SK-N-SH (cell line): Measurements from ENCODE around the gene PDGFC. TPM values are rescaled to one million over a fixed set of nuclear protein-coding genes. Genes with fewer than 3 reads are reported as not detected.

Experiments
- CTCF ChIA-PET: fragments of 300-600, 350-600 bp; formaldehyde crosslinking; extraction: SDS; loops from one replicate; lab custom pipeline; 2021; lab: Yijun Ruan, JAX
- POLR2A ChIA-PET: fragments of 350-600 bp; sonication (Branson Sonifier 250); formaldehyde crosslinking; extraction: SDS; loops from one replicate; lab custom pipeline; 2020; ENCODE audit warnings: antibody characterized with exemption, inconsistent platforms; lab: Yijun Ruan, JAX
- DNase-seq: peaks from one replicate; pipeline ENCODE4 v3.0.0; 2012
- H2AFZ ChIP-seq: fragments of 200-600 bp; sonication (generic); 2 replicates; pipeline ENCODE4 v1.8.1; 2016; ENCODE audit warnings: antibody characterized with exemption, mild to moderate bottlenecking, low read depth
- H3F3A ChIP-seq: fragments of 200-600 bp; sonication (generic); replicated peaks from 2 replicates; pipeline ENCODE3; 2016; ENCODE audit warnings: antibody characterized with exemption, mild to moderate bottlenecking; ENCODE audit not compliant: insufficient read depth
- H3K27ac ChIP-seq, 2 experiments: fragments of 200-500 bp in 1 of 2; fragments of 200-600 bp in 1 of 2; sonication (Bioruptor generic) in 1 of 2; sonication (generic), shearing (Covaris generic) in 1 of 2; 2 replicates each; pipeline versions ENCODE4 v1.5.1 to v1.6.1; 2014 to 2016; ENCODE audit warnings: low read depth in 2 of 2, inconsistent platforms in 1 of 2, low read length in 1 of 2, mild to moderate bottlenecking in 1 of 2, mixed read lengths in 1 of 2
- H3K27me3 ChIP-seq: fragments of 200-600 bp; sonication (generic), shearing (Covaris generic); 2 replicates; pipeline ENCODE4 v1.6.1; 2016; ENCODE audit warnings: mixed run types; ENCODE audit not compliant: insufficient read depth
- H3K36me3 ChIP-seq, 2 experiments: fragments of 200-500 bp in 1 of 2; fragments of 200-600 bp in 1 of 2; sonication (Bioruptor generic) in 1 of 2; sonication (generic) in 1 of 2; replicated peaks in 1 of 2; 2 replicates each; pipeline versions ENCODE3 to v1.5.1; 2014 to 2016; ENCODE audit warnings: low read length in 1 of 2, mild to moderate bottlenecking in 1 of 2; ENCODE audit not compliant: insufficient read depth in 2 of 2, control insufficient read depth in 1 of 2
- H3K4me1 ChIP-seq, 2 experiments: fragments of 200-500 bp in 1 of 2; fragments of 200-600 bp in 1 of 2; sonication (Bioruptor generic) in 1 of 2; sonication (generic), shearing (Covaris generic) in 1 of 2; 2 replicates each; pipeline versions ENCODE4 v1.5.1 to v1.6.1; 2014 to 2016; ENCODE audit warnings: low read depth in 1 of 2, low read length in 1 of 2, mixed run types in 1 of 2; ENCODE audit not compliant: insufficient read depth in 2 of 2, control insufficient read depth in 1 of 2
- H3K4me2 ChIP-seq: fragments of 200-600 bp; sonication (generic), shearing (Covaris generic); 2 replicates; pipeline ENCODE4 v1.6.1; 2017; ENCODE audit warnings: mixed run types
- H3K4me3 ChIP-seq, 2 experiments: fragments of 200-500 bp in 1 of 2; fragments of 200-600 bp in 1 of 2; sonication (Bioruptor generic) in 1 of 2; sonication (generic), shearing (Covaris generic) in 1 of 2; 2 replicates each; pipeline versions ENCODE4 v1.5.1 to v1.8.1; 2014 to 2016; ENCODE audit warnings: low read depth in 2 of 2, inconsistent platforms in 1 of 2, low read length in 1 of 2, mild to moderate bottlenecking in 1 of 2, mixed read lengths in 1 of 2, moderate library complexity in 1 of 2
- H3K79me2 ChIP-seq: fragments of 200-600 bp; sonication (generic); 2 replicates; pipeline ENCODE4 v1.8.1; 2017; ENCODE audit warnings: mild to moderate bottlenecking; ENCODE audit not compliant: insufficient read depth
- H3K9ac ChIP-seq: fragments of 200-600 bp; sonication (generic); 2 replicates; pipeline ENCODE4 v1.6.1; 2017; ENCODE audit warnings: mixed run types
- H3K9me2 ChIP-seq: fragments of 200-600 bp; sonication (generic); 2 replicates; pipeline ENCODE4 v1.6.1; 2017; ENCODE audit warnings: mixed run types
- H3K9me3 ChIP-seq: fragments of 200-600 bp; sonication (generic); 2 replicates; pipeline ENCODE4 v1.6.1; 2017; ENCODE audit warnings: mixed run types, mild to moderate bottlenecking, moderate library complexity
- H4K20me1 ChIP-seq: fragments of 200-600 bp; sonication (generic); 2 replicates; pipeline ENCODE4 v1.6.1; 2017; ENCODE audit warnings: mild to moderate bottlenecking, mixed run types; ENCODE audit not compliant: insufficient read depth
- CHD2 ChIP-seq: fragments of 150-350 bp; IDR thresholded peaks from 2 replicates; pipeline ENCODE4 v1.6.1; 2018; ENCODE audit warnings: low read length; ENCODE audit not compliant: partially characterized antibody
- EP300 ChIP-seq, 2 experiments: IDR thresholded peaks; 2 replicates each; pipeline versions ENCODE4 v1.4.0 to v1.6.1; 2012; ENCODE audit warnings: borderline replicate concordance in 1 of 2, low read depth in 1 of 2, low read length in 1 of 2
- FOSL2 ChIP-seq: IDR thresholded peaks from 2 replicates; pipeline ENCODE4 v1.4.0; 2012; ENCODE audit warnings: low read depth, mild to moderate bottlenecking, moderate library complexity, borderline replicate concordance
- GABPA ChIP-seq: IDR thresholded peaks from 2 replicates; pipeline ENCODE4 v1.4.0; 2012; ENCODE audit warnings: low read depth, mild to moderate bottlenecking
- IRF3 ChIP-seq: fragments of 150-350 bp; IDR thresholded peaks from 2 replicates; pipeline ENCODE4 v1.6.1; 2016; ENCODE audit warnings: mild to moderate bottlenecking, low read depth, low read length
- MAX ChIP-seq: IDR thresholded peaks from 2 replicates; pipeline ENCODE4 v1.4.0; 2012; ENCODE audit warnings: low read depth
- NFIC ChIP-seq: IDR thresholded peaks from 2 replicates; pipeline ENCODE4 v1.4.0; 2012; ENCODE audit warnings: borderline replicate concordance
- PBX3 ChIP-seq: IDR thresholded peaks from 2 replicates; pipeline ENCODE4; 2012
- RAD21 ChIP-seq: IDR thresholded peaks from 2 replicates; pipeline ENCODE4 v1.6.1; 2012; ENCODE audit warnings: mild to moderate bottlenecking, low read length
- RXRA ChIP-seq: IDR thresholded peaks from 2 replicates; pipeline ENCODE4 v1.4.0; 2012; ENCODE audit warnings: low read depth, mild to moderate bottlenecking, borderline replicate concordance
- SMC3 ChIP-seq: IDR thresholded peaks from 2 replicates; pipeline ENCODE4 v1.6.1; 2012; ENCODE audit warnings: low read depth, low read length, improper control_type of control experiment
- TAF1 ChIP-seq: IDR thresholded peaks from 2 replicates; pipeline ENCODE4 v1.6.1; 2012; ENCODE audit warnings: low read depth, mild to moderate bottlenecking, low read length, moderate library complexity, borderline replicate concordance
- TCF12 ChIP-seq: IDR thresholded peaks from 2 replicates; pipeline ENCODE4 v1.4.0; 2012
- TEAD4 ChIP-seq: IDR thresholded peaks from 2 replicates; pipeline ENCODE4 v1.4.0; 2012; ENCODE audit warnings: mild to moderate bottlenecking, borderline replicate concordance; ENCODE audit not compliant: insufficient read depth
- USF1 ChIP-seq: IDR thresholded peaks from 2 replicates; pipeline ENCODE4 v1.4.0; 2012; ENCODE audit warnings: low read depth, borderline replicate concordance
- WGBS: methylation state at CpG from one replicate; pipeline ENCODE4 v1.1.6; 2017; ENCODE audit warnings: low lambda C conversion rate; 5-methylcytosine and 5-hydroxymethylcytosine counted together
- polyA plus RNA-seq, 3 experiments: library from polyadenylated mRNA; depleted of rRNA; stranded (reverse); fragments of >200 nt; gene quantifications; 2 replicates each; pipeline ENCODE4 v1.2.3, GENCODE V29; 2012

PDGFC gene
- polyA plus RNA-seq, 1 of the 3 experiments (the other 2 are of a cell fraction): 29.8 TPM

GRCh38 chr4:156749426-156750403, 221.9 kb downstream of the PDGFC start:
- CTCF ChIA-PET: no interaction called here
- DNase-seq: no peak

GRCh38 chr4:156746111-156746510, 225.5 kb downstream of the PDGFC start:
- peaks cover 0 to 3% of the 10 kb centered on the region in 2 experiments for H3K36me3 ChIP-seq
- H3K79me2 ChIP-seq: no peaks in the 10 kb centered on the region
- H3K9me3 ChIP-seq: 0 out of 2 replicates have a peak, but pooled peaks cover 3% of the 10 kb centered on the region
- POLR2A ChIA-PET: no interaction called here
- DNase-seq: no peak
- H3K4me2 ChIP-seq: no peak overlapping the region
- H4K20me1 ChIP-seq: no peaks in the 10 kb centered on the region
- H3K4me3 ChIP-seq: no peak overlapping the region
- no peak overlapping the region for H2AFZ ChIP-seq
- peaks cover 5% of the 10 kb centered on the region for H3F3A ChIP-seq
- CTCF ChIA-PET: no interaction called here
- peaks cover 0 to 3% of the 10 kb centered on the region in 2 experiments; a peak in 2 of 4 replicates for H3K4me1 ChIP-seq
- H3K27me3 ChIP-seq: no peaks in the 10 kb centered on the region
- TF ChIP-seq TAF1: no peak
- TF ChIP-seq EP300 (IDR thresholded peaks at IDR 0.05; ENCODE audit: borderline replicate concordance in 1 of 2, low read depth in 1 of 2, low read length in 1 of 2): peak in 1 of 2 experiments; percentile 19; a peak in 1 of 4 replicates
- TF ChIP-seq FOSL2: no peak
- no peak for TF ChIP-seq IRF3
- peak; percentile 78 for TF ChIP-seq TCF12
- TF ChIP-seq PBX3: peak; percentile 63; the same call in 1 of the 2 replicates
- TF ChIP-seq, all 33 proteins: peak for 3
- H3K27ac ChIP-seq: no peak overlapping the region; a peak in 1 of 4 replicates
- 75% methylated on average over 6 of the region's 6 CpGs for WGBS
- H3K9me2 ChIP-seq: no peaks in the 10 kb centered on the region
- H3K9ac ChIP-seq: no peak overlapping the region

More at GRCh38 chr4:156749426-156750403, 221.9 kb downstream of the PDGFC start:
- no peaks in the 10 kb centered on the region for H3K36me3 ChIP-seq
- H3K9me3 ChIP-seq: no peaks in the 10 kb centered on the region
- no peaks in the 10 kb centered on the region for H3K9me2 ChIP-seq
- POLR2A ChIA-PET: interaction anchor here (0.8 kb wide), 1 partner anchor 16 kb away, joined by 3 read pairs; no protein-coding TSS in a partner anchor
- no peak overlapping the region for H3K27ac ChIP-seq
- H3K9ac ChIP-seq: no peak overlapping the region
- no peak overlapping the region for H2AFZ ChIP-seq
- WGBS: 72% methylated on average over 5 of the region's 5 CpGs
- peaks cover 23% of the 10 kb centered on the region for H3F3A ChIP-seq
- H3K4me1 ChIP-seq: peaks cover 0 to 12% of the 10 kb centered on the region in 2 experiments; a peak in 3 of 4 replicates
- H3K27me3 ChIP-seq: no peaks in the 10 kb centered on the region
- no peak overlapping the region for H3K4me3 ChIP-seq
- no peak overlapping the region for H3K4me2 ChIP-seq
- TF ChIP-seq GABPA (no peak), USF1 (no peak), SMC3 (no peak), IRF3 (no peak), TCF12 (no peak), RXRA (no peak), NFIC (no peak), FOSL2 (no peak), MAX (no peak), RAD21 (no peak), TEAD4 (no peak), CHD2 (no peak)
- H3K79me2 ChIP-seq: no peaks in the 10 kb centered on the region
- H4K20me1 ChIP-seq: no peaks in the 10 kb centered on the region
